LoVo (cell line): ENCODE measurements around the gene KLHL26.

Experiments
- DNase-seq: peaks from one replicate; pipeline ENCODE4 v3.0.0-alpha.2; 2016; ENCODE audit warnings: low spot score

The KLHL26 gene

DNA sequence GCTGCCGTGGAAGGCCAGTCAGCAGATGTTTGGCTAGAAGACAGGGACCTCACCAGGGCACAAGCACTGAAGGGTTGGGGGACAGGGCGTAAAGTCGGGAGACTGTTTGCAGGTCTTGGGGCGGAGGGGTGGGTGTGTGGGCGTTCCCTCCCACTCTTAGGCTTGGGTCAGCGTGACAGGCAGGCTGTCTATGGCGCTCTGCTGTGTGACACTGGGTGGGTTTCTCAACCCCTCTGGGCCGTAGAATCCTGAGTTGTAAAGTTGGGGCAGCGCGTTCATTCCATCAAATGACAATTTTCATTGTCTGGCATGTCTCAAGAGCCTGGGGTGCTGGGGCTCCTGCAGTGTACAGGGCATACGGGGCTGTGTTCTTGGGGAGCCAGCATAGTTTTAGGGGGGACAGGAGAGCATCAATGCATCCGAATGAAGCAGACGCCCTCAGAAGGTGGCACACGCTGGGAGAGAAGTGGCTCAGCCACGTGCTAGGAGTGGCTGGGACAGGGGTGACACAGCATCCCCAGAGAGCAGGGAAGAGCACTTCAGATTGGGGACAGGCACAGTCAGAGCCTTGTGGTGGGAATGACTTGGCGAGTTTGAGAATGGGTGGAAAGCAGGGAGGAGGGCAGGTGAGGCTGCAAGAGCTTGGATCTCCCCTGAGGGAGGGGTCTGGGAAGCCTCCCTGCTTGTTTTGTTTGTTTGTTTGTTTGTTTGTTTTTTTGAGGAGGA is 51.1 kb downstream of the KLHL26 start:
- DNase-seq: no peak

DNA sequence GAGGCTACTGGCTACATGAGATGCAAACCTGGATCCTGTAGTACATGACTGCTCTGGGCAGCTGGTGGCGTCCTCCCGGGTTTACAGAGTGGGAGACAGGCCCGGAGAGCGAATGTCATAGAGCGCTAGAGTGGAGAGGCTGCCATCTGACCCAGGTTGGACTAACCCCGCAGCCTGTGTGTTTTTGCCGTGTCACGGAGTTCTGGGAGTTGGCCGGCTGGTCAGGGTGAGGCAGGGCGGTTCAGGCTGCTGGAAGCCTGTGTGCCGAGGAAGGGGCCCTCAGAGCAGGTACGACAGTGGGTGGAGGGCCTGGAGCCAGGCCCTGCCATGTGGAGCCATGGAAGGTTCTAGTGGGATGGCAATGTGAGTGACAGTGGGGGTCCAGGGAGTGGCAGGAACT is 59.2 kb downstream of the KLHL26 start:
- no peak for DNase-seq

DNA sequence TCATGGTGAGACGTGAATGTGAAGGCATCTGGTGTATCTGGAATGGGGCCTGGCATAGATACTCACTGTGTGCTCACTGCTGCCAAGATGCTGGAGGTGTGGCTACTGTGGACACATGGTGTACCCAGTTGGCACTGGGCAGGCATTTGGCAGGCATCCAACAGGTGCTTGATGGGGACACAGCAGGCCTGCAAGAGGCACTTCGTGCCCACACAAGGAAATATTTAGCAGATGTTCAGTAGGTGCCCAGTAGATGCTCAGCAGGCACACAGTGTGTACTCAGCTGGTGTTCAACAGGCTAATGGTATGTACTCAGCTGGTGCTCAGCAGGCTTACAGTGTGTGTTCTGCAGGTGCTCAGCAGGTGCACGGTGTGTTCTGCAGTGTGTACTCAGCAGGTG is 60.9 kb downstream of the KLHL26 start:
- no peak for DNase-seq

DNA sequence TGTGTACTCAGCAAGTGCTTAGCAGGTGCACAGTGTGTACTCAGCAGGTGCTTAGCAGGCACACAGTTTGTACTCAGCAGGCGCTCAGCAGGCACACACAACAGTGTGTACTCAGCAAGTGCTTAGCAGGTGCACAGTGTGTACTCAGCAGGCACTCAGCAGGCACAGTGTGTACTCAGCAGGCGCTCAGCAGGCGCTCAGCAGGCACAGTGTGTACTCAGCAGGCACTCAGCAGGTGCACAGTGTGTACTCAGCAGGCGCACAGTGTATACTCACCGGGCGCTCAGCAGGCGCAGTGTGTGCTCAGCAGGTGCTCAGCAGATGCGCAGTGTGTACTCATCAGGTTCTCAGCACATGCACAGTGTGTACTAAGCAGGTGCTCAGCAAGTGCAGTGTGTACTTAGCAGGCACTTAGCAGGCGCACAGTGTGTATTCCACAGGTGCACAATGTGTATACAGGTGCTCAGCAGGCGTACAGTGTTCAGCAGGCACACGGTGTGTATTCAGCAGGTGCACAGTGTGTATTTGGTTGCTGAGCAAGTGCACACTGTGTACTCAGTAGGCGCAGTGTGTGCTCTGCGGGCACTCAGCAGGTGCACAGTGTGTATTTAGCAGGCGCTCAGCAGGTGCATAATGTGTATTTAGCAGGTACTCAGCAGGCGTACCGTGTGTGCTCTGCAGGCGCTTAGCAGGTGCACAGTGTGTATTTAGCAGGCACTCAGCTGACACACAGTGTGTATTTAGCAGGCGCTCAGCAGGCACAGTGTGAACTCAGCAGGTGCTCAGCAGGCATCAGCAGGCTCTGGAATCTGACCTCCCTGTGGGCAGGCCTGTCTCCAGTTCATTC is 61.7 kb downstream of the KLHL26 start:
- DNase-seq: no peak

DNA sequence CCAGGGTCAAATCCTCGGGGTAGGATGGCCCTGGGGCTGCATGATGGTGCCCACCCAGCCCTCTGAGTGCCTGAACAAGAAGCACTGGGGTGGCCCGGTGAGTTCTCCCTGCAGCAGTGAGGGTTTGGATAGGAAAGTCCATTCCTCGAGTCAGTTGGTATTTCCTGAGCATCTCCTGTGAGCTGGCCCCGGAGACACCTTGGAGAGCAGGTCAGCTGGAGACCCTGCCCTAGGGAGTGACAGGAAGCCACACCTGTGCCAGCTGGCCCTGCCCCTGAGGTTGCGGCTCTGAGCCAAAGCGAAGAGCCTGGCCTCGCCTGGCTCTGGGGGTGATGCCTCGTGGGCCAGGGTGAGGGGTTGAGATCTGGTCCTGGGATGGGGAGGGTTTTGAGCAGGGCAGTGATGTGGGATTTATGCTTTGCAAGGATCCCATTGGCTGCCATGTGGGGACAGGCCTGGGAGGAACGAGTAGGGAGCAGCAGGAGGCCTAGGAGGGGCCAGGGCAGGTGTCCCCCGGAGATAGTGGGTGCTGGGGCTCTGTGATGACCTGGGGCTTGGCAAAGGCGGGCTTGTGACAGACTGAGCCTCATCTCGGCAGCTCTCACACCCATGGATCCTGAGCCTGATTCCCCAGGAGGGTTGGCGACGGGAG is 62.7 kb downstream of the KLHL26 start:
- DNase-seq: no peak

DNA sequence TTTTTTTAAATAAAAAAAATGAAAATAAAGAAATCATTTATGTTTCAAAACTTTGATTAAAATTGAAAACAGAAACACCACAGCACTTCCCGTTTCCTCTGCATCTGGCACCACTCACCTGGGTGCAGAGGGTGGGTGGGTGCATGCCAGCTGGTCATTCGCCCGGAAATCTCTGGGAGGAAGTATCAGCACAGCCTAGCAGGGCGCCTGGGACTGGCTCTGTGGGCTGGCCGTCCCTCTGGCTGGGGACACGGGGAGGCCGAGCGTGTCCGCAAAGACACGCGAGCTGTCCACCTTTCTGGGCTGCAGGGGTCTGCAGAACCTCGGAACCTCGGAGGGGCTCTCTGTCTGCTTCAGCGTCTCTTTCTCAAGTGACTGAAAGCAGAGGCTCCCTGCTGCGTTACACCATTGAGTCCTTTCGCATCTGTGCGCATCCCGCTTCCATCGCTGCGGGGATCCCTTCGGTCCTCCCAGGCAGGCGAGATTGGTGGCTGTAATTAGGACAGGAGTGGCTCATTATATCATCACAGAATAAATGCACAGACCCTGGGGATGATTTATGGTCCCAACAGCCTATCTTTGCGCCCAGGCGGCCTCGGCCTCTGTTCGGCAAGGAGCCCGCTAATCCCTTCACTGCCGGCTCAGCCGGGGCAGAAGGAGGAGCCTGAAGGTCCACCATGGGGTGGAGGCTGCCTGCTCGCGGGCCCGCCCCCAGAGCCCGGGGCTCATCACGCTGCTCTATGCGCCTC is 63.8 kb downstream of the KLHL26 start:
- no peak for DNase-seq

DNA sequence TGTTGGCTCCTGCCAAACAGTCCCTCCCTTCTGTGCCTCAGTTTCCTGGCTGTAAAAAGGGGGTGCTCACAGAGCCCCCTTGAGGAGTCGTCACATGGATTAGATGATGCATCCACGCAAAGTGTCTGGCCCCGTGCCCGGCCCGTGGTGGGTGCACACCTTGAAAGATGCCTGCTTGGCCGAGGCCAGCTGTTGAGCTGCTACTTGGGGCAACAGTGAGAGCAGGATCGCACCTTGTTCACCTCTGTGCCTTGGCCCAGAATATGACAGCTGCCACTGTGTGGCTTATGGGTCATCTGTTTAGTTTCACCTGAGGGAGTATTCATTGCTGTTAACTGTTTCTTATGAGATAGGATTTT is 64.4 kb downstream of the KLHL26 start:
- no peak for DNase-seq

DNA sequence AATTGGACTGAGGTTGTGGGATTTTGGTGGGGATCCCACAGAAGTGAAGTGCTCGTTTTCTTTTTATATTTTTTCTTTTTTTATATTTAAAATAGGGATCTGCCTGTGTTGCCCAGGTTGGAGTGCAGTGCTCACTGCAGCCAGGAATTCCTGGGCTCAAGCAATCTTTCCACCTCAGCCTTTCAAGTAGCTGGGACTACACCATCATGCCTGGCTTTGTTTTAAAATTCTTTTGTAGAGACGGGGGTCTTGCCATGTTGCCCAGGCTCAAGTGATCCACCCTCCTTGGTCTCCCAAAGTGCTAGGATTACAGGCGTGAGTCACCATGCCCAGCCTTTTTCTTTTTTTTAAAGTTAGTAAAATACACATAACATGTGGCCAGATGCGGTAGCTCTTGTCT is 67.2 kb downstream of the KLHL26 start:
- DNase-seq: no peak

DNA sequence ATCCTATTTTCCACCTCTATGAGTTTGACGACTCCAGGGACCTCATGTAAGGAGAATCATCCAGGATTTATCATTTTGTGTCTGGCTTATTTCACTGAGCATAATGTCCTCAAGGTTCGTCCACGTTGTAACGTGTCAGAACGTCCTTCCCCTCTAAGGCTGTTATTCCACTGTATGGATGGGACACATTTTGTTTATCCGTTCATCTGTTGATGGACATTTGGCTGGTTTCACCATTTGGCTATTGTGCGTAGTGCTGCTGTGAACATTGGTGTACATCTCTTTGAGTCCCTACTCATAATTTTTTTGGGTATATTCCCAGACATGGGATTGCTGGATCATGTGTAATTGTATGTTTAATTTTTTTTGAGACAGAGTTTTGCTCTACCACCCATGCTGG is 68.1 kb downstream of the KLHL26 start:
- no peak for DNase-seq

DNA sequence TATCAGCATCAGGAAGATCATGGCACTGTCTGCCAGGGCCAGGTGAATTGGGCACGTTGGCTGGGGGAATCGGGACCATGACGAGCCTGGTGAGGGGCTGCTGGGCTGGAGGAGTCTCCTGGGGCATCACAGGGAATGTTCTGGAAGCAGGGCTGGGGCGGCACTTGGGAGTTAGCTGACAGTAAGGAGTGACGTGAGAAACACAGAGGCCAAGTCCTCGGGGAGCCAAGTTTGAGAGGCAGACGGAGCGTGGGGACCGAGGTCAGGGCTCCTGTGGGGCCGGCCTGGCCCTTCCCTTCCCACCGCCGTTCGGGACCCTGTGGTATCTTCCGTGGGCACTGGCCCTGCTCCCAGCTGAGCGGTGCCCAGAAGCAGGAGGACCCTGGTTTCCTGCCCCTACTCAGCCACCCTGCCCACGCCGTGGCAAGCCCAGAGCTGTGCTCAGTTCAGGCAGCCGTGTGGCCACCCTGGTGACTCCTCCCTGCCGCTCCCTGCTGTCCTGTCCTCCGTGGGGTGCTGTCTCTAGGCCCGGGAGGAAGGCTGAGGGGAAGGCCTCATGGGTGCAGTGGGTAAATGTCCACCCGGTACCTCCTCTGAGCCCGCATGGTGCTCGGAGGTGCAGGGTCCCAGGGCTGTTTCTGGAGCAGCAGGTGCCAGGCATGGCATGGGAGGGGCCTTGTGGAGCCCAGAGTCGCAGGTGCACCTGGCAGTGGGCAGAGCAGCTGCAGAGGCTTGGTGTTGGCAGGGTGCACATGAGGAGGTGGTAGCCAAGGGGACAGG is 71.8 kb downstream of the KLHL26 start:
- DNase-seq: no peak

DNA sequence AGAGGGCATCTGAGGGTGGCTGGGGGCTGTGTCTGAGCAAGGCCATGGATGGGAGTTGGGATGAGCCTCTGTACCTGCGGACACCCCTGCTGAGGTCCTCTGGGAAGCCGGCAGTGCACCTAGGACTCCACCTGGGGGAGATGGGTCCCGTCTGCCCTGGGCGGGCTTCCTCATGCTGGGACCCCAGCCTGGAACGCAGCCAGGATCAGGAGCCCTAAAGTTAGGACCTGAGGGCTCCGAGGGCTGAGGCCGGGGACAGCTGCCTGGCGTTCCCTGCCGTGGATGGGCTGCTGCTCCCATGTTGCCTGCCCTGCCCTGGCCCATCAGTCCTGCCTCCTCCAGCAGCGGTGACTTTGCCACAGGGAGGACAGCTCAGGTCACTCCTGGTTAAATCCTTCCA is 72.7 kb downstream of the KLHL26 start:
- DNase-seq: no peak

DNA sequence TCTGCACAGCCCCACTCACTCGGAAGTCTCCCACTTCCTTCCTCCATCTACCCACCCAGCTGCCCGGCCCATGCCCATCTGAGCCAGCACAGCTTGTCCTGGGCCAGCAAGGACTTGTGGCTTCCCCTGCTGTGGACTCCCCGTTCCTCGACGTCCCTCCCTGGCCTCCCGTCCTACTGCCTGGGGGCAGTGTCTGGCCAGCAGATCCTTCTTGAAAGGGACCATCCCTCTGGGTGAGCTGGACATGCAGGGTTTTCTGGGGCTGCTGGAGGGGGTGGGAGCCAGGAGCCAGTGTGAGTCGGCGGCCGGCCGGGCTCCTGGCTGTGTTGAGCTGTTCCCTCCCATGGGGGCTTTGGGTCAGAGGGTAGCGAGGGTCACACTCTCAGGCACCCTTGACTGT is 73.4 kb downstream of the KLHL26 start:
- no peak for DNase-seq

DNA sequence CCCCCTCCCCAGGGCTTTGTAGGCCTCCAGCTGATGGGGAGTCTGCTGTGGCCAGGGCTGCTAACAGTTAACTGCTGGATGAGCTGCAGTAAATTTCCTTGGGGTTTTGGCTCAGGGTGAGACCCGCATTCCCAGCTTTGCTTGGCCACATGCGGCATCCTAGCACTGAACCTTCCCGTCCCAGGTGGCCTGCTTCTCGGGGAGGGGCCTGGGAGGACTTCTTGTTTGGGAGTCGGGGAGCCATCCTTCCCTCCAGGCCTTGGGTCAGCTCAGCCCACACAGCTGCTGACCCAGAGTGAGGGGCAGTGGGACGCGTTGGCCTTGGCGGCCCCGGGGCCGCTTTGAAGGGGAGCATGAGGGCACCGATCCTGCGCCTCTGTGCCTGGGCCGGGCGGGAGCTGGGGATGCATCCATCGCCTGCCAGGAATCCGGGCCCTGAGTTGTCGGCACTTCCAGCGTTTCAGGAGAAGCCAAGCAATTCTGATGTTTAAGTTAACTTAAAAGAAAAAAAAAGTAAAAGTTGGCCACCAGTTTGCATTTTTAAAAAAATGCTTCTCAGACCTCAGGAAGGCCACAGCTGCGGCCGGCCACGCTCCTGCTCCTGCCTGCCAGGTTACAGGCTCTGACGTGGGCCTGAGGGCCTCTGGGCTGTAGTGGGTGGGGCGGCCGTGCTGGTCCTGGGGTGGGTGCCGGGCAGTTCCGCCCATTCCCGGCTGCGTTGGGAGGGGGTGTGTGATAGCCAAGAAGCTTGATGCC is 74.3 kb downstream of the KLHL26 start:
- DNase-seq: no peak

DNA sequence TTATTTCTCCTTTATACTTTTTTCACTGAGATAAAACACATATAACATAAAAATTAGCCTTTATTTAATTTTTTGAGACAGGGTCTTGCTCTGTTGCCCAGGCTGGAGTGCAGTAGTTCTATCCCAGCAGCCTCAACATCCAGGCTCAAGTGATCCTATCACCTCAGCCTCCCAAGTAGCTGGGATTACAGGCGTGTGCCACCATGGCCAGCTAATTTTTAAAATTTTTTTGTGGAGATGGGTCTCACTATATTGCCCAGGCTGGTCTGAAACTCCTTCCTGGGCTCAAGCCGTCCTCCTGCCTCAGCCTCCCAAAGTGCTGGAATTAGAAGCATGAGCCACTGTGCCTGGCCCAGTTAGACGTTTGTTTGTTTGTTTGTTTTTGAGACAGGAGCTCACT is 75.1 kb downstream of the KLHL26 start:
- no peak for DNase-seq

DNA sequence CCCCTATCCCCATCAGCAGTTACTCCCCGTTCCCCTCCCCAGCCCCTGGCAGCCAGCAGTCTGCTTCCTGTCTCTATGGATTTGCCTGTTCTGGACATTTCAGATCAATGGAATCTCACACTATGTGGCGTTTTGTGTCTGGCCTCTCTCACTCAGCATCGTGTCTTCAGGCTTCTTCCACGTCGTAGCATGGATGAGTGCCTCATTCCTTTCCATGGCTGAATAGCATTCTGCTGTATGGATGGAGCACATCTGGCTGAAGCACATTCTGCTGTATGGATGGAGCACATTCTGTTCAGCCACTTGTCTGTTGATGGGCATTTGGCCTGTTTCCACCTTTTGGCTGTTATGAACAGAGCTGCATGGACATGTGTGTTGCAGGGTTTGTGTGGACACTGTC is 76.2 kb downstream of the KLHL26 start:
- no peak for DNase-seq

DNA sequence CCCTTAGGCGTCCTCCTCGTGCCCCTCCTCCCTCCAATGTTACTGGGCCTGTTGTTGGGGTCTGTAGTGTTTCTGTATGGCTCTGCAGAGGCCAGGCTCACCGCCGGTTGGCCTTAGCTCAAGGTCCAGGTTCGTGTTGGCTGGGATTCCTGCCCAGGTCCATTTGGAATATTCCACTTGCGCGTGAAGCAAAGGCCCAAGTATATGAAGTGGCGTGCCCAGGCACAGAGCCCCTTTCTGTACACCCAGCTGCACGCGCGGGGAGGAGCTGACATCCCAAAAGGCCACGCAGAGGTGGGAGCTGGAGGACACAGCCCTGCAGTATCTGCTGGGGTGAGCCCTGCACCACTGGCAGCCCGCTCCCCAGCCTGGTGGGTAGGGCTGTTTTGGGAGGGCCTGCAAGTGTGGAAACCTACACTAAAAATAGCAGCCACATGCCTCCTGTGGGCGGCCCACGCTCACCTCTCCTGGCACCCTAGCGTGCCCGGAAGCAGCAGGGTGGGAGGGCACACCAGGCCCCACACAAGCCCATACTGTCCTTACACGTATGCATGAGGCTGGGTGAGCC is 76.8 kb downstream of the KLHL26 start:
- DNase-seq: no peak

DNA sequence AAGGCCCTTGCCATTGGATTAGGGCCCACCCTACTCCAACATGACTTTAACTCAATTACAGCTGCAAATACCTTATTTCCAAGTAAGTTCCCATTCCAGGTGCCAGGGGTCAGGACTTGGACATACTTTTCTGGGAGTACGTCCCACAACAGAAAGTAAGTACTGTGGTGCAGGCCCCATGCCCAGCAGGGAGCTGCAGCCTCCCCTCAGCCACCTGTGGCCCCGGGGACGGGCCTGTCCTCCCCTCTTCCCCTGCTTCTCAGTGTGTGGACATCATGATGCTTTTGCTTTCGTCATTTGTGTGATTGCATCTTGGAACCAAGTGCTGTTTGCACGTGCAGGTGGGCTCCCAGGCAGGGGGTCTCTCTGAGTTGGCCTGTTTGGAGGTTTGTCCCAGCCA is 78.6 kb downstream of the KLHL26 start:
- no peak for DNase-seq

DNA sequence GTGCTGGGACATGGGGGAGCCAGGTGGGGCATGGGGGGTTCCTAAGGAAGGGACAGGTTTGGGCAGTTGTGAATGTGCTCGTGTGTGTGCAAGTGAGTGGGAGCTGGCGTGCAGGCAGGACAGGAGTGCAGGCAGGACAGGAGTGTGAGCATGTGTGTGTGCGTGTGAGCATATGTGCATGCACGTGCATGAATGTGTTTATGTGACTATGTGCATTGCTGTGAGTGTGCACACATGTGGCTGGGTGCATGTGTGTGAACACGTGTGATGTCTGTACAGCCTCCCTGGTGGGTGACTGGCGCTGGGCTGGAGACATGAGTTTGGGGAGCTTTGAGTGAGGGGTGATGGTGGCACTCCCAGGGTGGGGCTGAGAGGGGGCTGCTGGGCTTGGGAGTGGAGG is 80.0 kb downstream of the KLHL26 start:
- no peak for DNase-seq

DNA sequence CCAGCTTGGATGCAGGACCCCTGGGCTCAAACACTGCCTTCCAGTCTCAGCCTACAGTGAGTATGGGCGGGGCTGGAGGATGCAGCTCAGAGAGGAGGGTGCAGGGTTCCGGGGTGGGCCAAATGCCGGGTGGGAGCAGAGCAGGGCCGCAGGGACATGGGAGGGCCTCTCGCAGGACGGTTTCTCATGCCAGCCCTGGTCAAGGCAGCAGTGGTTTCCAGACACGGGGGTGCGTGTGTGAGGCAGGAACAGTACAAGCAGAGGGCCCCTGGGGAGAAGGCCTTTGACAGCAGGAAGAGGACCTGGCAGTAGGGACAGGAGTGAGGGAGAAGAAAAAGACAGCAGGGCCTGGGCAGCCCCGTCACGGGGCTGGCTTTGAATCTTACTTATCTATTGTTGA is 80.8 kb downstream of the KLHL26 start:
- DNase-seq: no peak

DNA sequence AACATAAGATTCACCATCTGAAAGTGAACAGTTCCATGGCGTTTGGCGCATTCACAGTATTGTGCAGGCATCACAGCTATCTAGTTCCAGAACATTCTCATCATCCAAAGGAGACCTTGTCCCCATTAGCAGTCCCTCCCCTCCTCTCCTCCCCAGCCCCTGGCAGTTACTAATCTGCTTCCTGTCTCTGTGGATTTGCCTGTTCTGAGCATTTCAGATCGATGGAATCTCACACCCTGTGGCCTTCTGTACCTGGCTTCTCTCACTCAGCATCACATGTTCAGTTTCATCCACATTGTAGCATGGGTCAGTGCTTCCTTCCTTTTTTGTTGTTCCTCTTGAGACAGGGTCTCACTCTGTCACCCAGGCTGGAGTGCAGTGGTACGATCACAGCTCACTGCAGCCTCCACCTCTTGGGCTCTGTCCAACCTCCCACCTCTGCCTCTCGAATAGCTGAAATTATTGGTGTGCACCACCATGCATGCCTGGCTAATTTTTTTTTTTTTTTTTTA is 81.2 kb downstream of the KLHL26 start:
- DNase-seq: no peak
